GM18498 (cell line): ENCODE data around the gene UBE4B.
"Not testable (repeated sequence)": the region's sequence is repeated elsewhere in the genome, so short reads cannot be mapped to it uniquely, and the experiment has no call there.

Experiments used
- ATAC-seq: cut with Tn5 transposase; IDR thresholded peaks from one replicate; pipeline ENCODE4 v1.9.1; 2021; ENCODE audit warnings: mild to moderate bottlenecking, moderate library complexity; ENCODE audit not compliant: unreplicated experiment

The UBE4B gene

GRCh38 chr1:10207810-10208209, 175.1 kb downstream of the UBE4B start:
- ATAC-seq, result no peak

- ATAC-seq, result no peak
These were observed 175.8 kb downstream of the UBE4B start for GRCh38 chr1:10208537-10208936.

DNA sequence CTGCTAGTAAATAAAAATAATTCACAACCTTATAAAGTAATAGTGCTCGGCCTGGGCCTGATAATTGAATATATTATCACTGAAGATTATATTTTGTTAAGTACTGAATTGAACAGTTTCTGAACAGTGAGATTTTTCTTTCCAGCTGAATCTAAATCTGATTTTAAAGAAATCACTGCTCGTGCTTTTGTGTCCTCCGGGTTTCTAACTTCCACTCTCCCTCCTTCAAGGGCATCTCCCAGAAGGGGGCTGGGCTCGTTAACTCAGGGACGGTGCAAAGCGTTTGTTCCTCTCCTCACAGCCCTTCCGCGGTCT, 176.8 kb downstream of the UBE4B start:
- ATAC-seq, result no peak

GRCh38 chr1:10209905-10210810, 177.4 kb downstream of the UBE4B start, which contains the start of gene KIF1B:
TSS of gene KIF1B (plus strand) at chr1:10210570. CDS start at chr1:10232329, 21,759 bp downstream.
- peak; percentile 99 for ATAC-seq

DNA sequence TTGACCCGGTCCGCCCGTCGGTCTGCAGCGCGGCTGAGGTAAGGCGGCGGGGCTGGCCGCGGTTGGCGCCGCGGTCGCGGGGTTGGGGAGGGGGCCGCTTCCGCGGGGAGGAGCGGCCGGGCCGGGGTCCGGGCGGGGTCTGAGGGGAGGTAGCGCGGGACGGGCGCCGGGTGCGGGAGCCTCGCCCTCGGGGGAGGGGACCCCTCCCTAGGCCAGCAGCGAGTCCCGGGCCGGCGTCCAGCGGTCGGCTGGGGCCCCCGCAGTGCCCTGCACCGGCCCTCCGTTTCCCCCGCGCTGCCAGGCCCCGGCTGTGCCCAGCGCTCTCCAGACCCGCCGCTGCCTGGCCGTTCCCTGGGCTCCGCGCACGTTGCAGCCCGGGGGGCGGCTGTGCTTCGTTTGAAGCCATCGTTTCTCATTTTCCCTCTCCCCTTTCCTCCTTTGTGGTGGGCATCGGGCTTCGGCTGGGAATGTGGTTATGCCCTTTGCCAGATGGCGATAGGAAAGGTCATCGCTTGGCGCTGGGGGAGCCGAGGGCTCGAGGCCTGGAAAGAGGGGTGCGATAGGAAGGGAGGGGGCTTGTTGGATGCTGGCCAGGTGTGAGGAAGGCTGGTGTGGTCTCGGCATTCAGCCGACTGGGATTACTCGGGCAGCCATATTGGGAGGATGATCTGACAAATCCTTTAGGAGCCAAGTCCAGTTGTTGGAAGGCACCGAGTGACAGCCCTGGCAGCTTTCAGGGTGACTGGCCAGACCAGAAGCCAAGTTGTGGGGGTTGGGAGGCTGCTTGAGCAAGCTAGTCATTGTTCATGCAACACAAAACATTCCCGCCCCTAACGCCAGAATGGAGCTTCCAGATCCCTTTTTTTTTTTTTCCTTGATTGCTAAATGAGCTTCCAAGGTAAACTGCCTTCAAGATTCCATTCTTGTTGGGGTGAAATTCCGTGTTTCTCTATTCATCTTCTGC, 178.4 kb downstream of the UBE4B start:
- peak; percentile 15 for ATAC-seq

- no peak for ATAC-seq
These were observed 179.2 kb downstream of the UBE4B start for GRCh38 chr1:10211805-10212410.

- ATAC-seq, result no peak
These were observed 179.7 kb downstream of the UBE4B start for GRCh38 chr1:10212476-10212875.

- ATAC-seq, result no peak
These were observed 180.5 kb downstream of the UBE4B start for GRCh38 chr1:10213186-10213705.

- no peak for ATAC-seq
These were observed 183.5 kb downstream of the UBE4B start for GRCh38 chr1:10216090-10216749.

DNA sequence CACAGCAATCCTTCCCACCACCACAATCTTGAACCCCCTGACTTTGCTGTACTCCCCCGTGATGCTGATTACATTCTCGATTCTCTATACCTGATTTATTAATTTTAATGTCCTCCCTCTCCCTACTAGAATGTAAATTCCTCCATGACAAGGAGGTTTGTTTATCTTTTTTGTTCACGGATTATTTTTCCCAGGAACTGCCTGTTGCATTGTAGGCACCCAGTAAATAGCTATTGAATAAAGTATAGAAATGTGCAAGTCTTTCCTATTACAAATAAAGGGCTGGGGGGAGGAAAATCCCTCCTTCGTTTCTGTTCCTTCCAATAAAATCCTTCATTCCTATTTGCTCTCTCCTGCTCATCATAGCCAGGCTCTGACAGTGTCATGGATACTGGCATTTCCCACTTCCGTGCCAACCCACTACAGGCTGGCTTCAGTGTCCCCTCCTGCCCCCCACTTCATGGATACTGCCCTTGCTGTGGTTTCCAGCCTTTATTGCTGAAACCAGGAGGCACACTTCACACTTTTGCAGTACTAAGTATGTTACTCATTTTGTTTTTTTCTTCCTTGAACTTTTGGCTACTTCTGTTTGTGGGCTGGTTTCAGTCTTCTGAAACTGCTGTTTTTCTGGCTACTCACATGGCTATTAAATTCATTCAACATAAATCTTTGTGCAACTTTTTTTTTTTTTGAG, 185.1 kb downstream of the UBE4B start:
- ATAC-seq, result no peak

- no peak for ATAC-seq
These were observed 187.4 kb downstream of the UBE4B start for GRCh38 chr1:10220200-10220599.

- ATAC-seq, result not testable (repeated sequence)
These were observed 187.9 kb downstream of the UBE4B start for GRCh38 chr1:10220657-10221056.

GRCh38 chr1:10225573-10225972, 192.8 kb downstream of the UBE4B start:
- ATAC-seq, result no peak

- no peak for ATAC-seq
These were observed 195.8 kb downstream of the UBE4B start for GRCh38 chr1:10228528-10228927.

DNA sequence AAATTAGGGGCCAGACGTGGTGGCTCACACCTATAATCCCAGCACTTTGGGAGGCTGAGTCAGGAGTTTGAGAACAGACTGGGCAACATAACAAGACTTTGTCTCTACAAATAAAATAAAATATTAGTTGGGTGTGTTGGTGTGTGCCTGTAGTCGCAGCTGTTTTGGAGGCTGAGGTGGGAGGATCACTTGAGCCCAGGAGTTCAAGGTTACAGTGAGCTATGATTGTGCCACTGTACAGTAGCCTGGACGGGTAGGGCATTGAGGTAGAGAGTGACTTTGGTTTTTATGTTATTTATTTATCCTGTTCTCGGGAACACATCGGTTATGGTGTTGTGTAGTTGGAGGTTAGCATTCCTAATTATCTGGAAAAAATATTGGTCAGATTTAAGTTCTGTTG, 197.1 kb downstream of the UBE4B start:
- ATAC-seq, result no peak
